ENCODE data around the gene DSTN.

DSTN gene

DNA sequence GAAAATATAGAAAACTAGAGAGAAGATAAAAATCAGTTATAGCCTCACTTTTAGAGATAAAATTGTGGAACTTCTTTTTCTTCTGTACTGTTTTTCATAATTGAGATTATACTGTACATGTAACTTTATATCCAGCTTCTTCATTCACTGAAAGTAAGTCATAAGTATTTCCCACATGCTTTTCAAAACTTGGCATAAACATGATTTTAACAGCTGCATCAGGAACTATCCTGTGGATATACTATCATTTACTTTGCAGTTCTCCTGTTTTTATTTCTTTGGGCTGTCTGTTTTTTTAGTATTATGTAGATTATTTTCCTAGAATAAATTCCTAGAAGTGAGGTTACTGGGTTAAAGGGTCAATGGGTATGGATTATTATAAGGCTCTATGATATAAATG is 14.8 kb downstream of the DSTN start:
- DNase-seq: no peak

DNA sequence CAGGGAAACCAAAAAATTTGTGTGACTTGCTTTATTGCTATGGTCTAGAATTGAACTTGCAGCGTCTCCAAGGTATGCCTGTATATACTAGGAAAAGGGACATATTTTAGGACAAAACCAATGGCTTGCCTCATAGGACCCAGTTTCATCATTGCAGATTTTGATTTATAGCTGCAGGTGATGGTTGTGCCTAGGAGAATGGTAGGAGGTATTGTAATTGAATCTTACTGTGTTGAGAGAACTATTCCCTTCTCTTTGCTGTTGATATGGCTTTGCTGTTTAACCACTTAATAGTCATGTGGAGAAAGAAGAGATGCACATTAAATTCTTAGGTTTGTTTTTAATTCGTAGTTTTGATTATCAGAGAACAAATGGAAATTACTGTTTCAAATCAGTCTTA is 16.4 kb downstream of the DSTN start:
- no peak for DNase-seq

DNA sequence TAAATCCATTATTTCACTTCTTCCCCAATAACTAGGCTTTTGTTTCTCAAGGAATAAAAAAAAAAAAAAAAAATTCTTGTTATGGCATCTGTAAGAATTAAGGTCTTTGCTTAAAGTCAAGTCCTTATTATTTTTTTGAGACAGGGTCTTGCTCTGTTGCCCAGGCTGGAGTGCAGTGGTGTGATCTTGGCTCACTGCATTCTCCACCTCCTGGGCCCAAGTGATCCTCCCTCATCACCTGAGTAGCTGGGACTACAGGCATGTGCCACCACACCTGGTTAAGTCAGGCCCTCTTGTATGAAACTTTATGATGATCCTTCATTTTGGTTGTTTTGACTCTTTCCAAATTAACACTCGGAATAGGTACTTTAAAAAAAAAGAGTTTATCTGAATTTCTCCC is 17.3 kb downstream of the DSTN start:
- no peak for DNase-seq

DNA sequence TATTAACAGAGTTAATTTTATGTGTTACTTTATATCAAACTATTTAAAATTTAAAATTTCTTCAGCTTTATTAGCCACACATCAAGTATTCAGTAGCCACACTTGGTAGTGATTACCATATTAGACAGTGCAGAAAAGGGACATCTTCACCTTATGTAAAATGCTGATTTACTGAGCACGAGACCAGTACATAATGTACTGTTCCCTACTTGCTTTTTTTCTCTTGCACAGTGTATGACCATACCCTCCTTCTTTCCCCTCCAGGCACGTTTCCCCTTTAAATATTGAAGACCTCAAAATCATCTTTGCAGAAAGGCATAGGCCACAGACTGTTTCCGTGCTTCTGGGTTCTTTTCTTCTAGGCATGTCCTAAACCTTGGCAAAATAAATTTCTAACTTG is 17.9 kb downstream of the DSTN start:
- DNase-seq: no peak

DNA sequence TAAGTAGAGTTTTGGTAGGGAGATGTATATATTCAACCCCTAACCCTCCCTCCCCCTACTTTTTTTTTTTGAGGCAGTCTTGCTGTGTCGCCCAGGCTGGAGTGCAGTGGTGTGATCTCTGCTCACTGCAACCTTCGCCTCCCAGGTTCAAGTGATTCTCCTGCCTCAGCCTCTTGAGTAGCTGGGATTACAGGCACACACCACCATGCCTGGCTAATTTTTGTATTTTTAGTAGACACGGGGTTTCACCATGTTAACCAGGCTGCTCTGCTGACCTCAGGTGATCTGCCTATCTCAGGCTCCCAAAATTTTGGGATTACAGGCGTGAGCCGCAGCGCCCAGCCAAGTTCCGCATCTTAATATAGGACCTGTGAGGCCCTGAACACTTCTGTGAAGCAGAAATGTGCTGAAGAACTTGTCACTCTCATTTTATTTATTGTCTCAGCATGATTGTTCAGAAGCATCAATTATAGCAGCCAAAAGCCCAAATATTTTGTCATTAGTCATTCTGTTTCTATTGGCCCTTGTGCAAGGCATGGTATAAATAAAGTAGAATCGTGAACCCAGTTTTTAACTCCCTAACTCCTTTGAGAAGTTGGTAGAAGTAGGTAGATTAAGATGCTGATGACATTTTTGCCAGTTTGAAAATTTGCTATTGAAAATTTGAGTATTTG is 19.4 kb downstream of the DSTN start:
- no peak for DNase-seq

DNA sequence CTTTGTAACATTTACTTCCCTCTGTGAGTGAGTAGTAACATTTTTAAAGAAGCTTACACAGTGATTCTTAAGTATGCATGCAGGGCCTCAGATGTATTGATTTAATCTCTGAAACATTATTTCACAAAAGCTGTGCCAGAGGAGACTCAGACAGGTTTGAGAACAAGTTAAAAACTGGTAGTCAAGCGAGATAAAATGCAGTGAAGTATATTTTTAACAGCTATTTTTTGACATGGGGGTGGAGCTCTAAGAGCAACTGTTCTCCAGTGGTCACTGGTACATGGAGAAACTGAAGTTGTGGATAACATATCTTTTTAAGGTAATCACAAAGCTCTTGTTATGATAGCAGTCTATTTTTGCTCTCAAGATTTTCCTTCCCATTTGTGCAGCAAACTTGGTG is 20.4 kb downstream of the DSTN start:
- no peak for DNase-seq

DNA sequence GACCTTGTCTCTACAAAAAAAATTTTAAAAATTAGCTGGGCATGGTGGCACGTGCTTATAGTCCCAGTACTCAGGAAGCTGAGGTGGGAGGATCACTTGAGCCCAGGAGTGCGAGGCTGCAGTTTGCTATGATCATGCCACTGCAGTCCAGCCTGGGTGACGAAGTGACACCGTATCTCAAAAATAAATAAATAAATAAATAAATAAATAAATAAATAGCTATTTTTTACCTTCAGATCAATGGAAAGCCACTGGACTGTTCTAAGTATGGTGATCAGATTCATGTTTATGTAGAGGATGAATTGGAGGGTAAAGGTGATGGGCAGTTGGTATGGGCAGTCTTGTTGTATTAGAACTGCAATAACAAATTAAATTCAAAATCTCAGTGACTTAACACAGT is 24.0 kb downstream of the DSTN start:
- DNase-seq: no peak

DNA sequence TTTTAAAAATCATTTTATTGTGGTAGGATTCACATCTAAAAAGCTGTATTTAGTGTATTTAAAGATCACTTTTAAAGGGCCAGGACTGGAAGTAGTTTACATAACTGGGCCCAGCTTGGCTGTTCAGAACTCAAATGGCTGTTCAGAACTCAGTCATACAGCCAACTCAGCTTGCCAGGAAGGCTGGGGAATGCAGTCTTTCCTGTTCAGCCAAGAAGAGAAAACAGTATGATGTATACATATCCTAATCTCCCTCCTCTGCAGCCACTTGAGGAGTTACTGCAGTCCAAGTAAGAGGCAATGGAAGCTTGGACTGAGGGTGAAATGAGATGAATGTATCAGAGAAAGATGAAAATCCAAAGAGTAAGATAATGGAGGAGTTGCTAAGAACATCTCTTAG is 24.6 kb downstream of the DSTN start:
- DNase-seq: no peak

DNA sequence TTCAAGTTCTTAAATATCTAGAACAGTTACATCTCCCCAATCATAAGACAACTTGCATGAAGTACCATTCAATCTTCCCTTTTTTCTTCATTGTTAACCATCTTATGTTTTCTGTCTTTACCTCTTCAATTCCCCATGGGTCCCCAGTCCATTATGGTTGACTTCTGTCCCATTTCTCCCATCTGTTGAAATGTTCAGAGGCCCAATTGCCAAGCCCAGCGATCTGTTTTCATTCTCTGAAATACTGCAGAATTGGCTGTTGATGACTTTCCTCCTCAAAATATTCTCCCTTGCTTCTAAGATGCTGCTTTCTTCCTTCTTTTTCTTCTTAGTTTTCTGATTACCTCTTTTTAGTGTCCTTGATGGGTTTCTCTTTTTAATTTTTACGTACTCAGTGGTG is 26.0 kb downstream of the DSTN start:
- DNase-seq: no peak

DNA sequence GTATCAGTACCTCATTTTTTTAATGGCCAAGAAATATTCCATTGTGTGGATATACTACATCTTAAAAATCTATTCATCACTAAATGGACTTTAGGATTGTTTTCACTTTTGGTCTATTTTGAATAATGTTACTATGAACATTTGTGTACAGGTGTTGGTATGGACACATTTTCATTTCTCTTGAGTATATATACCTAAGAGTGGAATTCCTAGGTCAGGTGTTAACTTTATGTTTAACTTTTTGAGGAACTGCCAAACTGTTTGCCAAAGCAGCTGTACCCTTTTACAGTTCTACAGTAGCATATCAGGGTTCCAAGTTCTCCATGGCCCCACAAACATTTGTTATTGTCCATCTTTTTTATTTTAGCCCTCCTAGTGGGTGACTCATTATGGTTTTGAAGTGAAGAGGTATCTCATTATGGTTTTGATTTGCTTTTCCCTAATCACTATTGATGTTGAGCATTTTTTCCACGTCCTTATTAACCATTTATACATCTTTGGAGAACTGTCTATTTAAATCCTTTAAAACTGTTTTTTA is 28.2 kb downstream of the DSTN start:
- DNase-seq: no peak

DNA sequence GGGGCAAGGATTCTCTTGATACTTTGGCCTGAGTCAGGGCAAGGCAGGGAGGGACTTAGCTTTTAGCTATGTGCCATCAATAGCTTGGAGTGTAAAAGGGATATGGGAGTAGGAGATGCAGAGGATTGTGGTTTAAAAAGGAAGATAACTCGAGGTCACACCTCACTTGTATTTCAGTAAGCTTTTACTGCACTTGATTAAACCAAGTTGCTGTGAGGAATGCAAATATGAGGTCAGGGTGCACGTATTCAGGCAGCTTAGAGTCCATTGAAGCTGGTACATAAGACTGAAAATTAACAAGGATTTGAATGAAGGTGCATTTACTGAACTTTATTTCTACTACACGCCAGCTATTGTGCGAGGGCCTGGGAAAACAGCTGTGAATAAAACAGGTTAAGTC is 32.1 kb downstream of the DSTN start:
- DNase-seq: no peak

DNA sequence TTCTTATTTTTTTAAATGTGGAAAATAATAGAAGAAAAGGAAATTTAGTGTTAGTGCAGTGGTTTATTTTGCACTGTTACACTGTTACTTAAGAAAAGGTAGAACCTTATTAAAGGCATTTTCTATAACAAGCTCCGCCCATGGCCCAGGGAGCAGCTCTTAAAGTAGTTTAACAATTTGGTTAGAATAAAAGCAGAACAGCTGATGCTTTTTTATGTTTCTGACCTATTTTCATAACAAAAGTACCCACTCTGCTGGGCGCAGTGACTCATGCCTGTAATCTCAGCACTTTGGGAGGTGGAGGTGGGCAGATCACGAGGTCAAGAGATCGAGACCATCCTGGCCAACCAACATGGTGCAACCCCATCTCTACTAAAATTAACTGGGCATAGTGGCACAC is 32.6 kb downstream of the DSTN start:
- no peak for DNase-seq

DNA sequence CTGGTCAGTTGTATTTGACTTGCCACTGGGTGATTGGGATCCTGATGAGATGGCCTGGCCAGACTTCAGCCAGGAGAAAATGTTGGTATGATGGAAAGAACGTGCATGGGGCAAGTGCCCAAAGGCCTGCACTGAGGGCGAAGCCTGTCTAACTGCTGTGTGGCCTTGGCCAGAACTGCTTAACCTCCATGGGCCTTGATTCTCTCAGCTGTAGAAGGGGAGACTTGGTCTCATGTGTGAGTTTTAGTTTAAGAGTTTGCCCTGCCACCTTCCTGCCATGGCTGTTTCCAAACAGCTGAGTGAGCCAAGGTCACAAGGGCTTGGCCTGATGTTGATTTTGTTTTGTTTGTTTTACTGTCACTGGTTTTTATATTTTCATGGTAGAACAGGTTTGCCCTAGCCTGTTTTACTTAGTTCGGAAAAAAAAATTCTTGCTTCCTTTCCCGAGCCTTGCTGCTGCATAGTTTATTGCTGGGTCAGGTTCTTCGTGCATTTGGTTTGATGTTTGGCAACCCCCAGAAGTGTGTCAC is 35.3 kb downstream of the DSTN start:
- DNase-seq: no peak

DNA sequence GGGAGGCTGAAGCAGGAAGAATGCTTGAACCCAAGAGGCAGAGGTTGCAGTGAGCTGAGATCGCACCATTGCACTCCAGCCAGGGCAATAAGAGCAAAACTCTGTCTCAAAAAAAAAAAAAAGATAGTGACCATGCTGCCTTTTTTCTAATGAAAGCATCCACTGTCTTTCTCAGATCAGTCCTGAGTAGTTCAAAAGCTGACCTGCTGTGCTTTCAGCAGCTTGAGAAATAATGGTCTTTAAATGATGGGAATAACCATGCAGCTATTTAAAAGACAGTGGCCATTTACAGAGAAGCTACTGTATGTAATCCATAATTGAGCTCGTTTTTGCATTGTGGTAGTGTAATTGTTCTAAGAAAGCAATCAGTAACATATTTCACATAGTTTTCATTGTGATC is 36.1 kb downstream of the DSTN start:
- DNase-seq: no peak

DNA sequence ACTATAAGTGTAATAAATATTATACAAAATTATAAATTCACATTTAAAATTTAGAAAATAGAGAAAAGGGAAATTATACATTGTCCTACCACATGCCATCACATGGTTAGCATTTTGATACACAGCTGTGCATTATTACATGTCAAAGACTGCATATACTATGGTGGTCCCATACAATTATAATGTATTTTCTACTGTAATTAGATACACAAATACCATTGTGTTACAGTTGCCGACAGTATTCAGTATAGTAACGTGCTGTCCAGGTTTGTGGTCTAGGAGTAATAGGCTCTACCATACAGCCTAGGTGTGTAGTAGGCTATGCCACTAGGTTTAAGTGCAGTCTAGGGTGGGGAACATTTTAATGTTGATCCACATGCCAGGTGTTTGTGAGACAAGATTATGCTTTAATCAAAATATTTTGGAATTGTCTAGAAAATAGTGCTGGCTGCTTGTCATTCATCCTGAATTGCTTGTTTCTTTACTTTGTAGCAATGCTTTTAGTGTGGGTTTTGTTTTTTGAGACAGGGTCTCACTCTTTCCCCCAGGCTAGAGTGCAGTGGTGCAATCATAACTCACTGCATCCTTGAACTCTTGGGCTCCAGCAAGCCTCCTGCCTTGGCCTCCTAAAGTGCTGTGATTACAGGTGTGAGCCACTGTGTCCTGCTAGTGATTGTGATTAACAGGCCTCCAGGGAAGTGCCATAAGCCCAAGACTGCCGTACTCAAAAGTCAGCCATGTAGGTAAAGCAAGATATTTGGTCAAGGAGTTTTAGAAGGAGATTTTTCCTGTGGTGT is 39.0 kb downstream of the DSTN start:
- no peak for DNase-seq

DNA sequence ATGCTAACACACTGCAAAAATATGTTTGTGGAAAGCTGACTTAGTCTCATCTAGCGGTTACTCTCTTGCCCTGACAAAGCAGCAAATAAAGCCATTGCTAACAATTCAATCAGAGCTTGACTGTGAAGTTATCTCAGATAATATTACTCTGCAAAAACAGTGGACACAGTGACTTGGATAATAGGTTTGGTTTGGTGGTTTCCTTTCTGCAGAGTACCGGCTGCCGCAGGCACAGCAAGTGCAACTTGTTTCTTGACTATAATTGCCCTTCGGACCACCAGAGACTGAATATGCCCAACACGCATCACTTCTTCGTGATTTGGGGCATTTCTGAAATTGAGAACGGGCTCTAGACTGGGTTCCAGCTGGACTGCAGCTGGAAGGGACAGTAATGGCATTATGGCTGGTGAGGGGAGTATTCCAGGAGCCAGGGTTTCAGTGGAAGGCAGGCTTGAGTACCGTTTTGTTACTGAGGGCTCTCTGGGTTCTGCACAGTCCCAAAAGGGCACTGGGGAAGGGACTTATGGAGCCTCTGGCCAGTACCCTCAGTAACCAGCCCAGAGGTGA is 40.0 kb downstream of the DSTN start:
- DNase-seq: no peak

DNA sequence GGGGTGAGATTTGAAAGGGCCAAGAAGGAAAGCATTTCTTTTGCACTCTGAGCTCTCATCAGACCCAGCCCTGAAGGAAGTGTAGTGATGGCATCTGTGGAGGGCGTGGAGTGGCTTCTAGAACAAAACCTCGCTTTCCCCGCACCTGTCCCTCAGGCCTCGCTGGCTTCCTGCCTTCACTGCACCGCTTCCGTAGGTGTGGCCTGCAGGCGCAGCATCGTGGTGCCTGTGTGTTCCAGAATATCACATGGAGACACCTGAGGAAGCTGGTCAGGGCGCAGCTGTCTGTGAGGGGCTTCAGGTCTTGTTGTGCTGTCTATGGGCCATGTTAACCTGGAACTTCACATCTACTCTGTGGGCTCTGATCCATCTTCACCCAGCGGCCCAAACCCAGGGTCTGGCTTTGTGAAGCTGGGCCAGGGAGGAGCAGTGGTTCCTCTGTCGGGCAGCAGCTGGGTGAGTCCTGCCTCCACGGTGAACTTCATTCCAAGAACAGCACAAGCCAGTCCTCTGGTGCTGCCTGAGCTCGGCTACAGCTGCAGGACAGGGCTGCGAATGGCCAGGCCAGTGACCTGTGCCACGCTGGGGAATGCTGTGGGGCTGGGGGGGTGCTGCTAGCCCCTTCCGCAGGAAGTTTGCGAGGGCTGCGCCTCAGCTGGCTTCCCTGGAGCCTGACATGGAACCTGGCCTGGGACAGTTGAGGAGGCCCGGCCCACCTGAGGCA is 40.9 kb downstream of the DSTN start:
- peak; percentile 55 for DNase-seq

DNA sequence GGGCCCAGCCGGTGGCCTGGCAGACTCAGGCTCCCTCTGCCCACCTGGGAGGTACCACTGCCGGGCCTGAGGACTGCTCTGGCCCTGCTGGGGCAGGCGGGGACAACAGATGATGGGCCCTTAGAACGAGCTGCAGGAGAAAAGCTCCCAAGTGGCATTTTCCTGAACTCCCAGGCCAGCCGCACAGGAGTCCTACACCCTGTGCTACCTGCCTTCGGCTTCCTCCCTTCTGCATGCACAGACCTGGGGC is 41.3 kb downstream of the DSTN start:
- no peak for DNase-seq

DNA sequence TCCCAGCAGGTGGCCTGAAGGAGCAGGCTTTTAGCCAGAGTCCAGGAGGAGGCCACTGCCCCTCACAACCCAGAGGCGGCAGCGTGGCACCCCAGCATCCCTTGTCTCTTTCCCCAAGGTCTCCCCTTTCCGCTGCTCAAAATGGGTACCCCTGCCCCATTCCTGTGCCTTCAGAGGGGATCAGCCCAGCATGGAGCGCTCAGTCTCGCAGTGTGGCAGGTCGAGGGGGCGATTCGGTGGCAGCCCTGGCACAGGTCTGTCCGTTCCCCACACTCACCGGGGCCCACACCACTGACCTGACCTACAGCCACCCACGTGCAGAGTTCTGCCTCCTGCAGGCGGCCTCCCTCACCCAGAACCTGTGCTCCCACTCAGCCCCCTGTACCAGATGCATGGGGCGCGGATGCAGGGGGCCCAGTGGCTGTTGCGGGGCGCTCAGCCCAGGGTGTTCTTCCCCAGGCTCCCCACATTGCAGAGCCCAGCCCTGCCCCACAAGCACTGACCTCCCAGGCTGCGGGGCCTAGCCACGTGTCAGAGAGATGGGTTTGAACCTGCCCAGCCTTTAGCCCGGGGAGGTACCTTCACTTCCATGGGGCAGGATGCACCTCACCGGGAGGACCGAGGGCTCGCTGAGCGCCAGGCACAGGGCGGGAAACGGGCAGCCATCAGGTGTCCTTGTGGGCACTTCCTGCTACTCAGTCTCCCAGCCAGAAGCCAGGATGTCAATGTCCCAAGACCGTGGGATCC is 41.8 kb downstream of the DSTN start:
- no peak for DNase-seq

DNA sequence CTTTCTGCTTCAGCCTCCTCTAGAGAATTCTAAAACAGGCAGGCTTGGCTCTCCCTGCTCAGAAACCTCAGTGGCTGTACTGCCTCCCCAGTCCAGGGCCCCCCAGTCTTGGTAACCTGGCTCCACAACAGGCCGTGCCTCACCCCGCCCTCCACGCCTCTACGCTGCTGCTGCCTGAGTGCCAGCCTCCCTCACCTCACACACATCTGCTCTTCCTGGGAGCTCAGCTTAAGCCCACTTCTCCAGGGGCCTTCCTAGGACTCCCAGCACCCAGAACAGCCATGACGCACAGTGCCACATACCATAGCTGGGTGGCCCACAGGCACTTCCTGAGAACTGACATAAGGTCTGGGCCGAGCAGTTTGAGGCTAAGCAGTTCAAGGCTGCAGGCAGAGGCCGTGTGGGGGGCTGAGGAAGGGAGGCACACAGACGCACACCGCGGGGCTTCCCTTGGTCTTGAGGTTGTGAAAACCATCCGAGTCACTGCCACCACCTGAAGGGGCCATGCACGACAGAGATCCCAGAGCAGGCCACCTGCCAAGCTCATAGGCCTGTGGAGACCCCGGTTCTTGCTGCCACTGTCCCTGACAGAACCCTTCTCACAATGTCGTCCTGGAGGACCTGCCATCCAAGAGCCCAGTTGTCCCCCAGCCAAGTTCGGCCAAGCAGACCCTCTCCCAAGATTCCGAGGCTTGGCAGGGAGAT is 42.6 kb downstream of the DSTN start:
- peak; percentile 21 for DNase-seq

DNA sequence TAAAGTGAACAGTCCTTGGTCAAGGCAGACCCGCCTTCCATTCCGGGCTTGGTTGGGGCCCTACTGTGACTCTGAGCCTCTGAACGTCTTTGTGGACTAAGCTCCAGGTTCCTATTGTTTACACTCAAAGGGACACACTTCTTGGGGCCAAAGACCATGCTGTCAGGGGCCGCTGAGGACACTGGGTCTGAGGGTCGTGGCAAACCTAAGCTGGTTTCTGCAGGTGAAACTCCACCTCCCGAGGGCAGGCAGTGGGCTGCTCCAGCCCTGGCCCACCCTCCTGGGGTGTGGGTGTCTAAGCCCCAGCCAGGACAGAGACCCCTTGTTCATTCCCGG is 43.1 kb downstream of the DSTN start:
- no peak for DNase-seq
